Measurements from ENCODE around the gene MYL12B. TPM values are rescaled to one million over a fixed set of nuclear protein-coding genes. Genes with fewer than 3 reads are reported as not detected.
"Not testable (repeated sequence)": the region's sequence is repeated elsewhere in the genome, so short reads cannot be mapped to it uniquely, and the experiment has no call there.

MYL12B gene
- total and polyA plus RNA-seq, 12 donors, result 153 to 457 (median 198) TPM

DNA sequence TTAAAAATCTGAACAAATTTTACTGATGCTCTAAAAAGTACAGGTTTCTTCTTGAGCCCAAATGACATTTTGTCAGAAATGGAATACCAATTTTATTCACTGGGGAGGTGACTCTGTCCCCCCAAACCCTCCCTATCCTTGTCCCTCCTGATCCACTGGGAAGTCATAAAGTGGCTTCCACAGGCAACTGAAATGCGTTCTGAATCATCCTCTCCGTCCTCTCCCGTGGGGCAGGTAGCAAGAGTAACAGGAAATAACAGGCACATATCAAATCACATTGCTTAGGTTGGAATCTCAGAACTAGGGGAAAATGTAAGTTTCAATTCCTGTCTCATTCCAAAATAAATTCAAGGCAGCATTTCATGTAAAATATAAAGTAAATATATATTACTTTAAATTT is 44.5 kb downstream of the MYL12B start:
- Histone ChIP-seq H3K4me3 (no peak overlapping the region), H3K27me3 (no peaks in the 10 kb centered on the region), H3K9me3 (no peaks in the 10 kb centered on the region), H3K36me3 (no peaks in the 10 kb centered on the region), H3K4me1 (no peaks in the 10 kb centered on the region), H3K27ac (peak overlapping the region in 1 of 10 donors; percentile 27)
- TF ChIP-seq, protein P1, sequence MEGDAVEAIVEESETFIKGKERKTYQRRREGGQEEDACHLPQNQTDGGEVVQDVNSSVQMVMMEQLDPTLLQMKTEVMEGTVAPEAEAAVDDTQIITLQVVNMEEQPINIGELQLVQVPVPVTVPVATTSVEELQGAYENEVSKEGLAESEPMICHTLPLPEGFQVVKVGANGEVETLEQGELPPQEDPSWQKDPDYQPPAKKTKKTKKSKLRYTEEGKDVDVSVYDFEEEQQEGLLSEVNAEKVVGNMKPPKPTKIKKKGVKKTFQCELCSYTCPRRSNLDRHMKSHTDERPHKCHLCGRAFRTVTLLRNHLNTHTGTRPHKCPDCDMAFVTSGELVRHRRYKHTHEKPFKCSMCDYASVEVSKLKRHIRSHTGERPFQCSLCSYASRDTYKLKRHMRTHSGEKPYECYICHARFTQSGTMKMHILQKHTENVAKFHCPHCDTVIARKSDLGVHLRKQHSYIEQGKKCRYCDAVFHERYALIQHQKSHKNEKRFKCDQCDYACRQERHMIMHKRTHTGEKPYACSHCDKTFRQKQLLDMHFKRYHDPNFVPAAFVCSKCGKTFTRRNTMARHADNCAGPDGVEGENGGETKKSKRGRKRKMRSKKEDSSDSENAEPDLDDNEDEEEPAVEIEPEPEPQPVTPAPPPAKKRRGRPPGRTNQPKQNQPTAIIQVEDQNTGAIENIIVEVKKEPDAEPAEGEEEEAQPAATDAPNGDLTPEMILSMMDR (IDR thresholded peaks at IDR 0.05), result no peak
- intact Hi-C loops (cut with DNase I), result no loop called here
- WGBS, 2 donors, result 41 to 61% methylated on average over 3 of the region's 3 CpGs
- DNase-seq, result no peak
- ATAC-seq, result no peak

DNA sequence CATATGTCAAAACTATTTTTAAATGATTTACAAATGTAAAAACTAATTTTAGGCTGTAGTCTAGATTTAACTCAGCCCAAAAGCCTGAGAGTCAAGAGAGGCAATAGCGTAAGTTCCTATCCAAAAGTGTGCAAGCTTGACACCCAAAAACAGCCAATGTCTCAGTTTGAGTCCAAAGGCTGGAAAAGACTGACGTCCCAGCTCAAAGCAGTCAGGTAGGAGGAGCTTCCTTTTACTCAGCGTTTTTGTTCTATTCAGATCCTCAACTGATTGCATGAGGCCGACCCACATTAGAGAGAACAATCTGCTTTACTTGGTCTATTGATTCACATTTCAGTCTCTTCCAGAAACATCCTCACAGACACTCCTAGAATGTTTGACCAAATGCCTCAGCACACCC is 51.8 kb downstream of the MYL12B start:
- no peaks in the 10 kb centered on the region for H3K36me3 ChIP-seq
- H3K4me3 ChIP-seq, result no peak overlapping the region
- TF ChIP-seq, protein P1 (IDR thresholded peaks at IDR 0.05), result no peak
- no peak for DNase-seq
- no peaks in the 10 kb centered on the region for H3K27me3 ChIP-seq
- H3K9me3 ChIP-seq, result peaks cover 0 to 10% (median 0%) of the 10 kb centered on the region in 11 donors
- 50 to 54% methylated on average over 4 of the region's 4 CpGs for WGBS, 2 donors
- ATAC-seq, result no peak
- H3K4me1 ChIP-seq, result no peaks in the 10 kb centered on the region
- no peak overlapping the region for H3K27ac ChIP-seq
- intact Hi-C loops (cut with DNase I), result loop anchor here in 2 of 10 donors (10.0 kb wide), 2 partner anchors 61 to 101 kb away; no protein-coding TSS in a partner anchor

DNA sequence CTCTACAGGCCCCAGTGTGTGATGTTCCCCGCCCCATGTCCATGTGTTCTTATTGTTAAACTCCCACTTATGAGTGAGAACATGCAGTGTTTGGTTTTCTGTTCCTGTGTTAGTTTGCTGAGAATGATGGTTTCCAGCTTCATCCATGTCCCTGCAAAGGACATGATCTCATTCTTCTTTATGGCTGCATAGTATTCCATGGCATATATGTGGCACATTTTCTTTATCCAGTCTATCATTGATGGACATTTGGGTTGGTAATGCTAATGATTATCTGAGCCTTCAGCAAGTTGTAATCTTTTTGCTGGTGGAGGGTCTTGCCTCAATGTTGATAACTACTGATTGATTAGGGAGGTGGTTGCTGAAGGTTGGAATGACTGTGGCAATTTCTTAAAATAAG is 53.4 kb downstream of the MYL12B start:
- not testable (repeated sequence) for ATAC-seq, H3K27ac ChIP-seq, DNase-seq, H3K27me3 ChIP-seq, H3K4me3 ChIP-seq, H3K36me3 ChIP-seq, H3K9me3 ChIP-seq, H3K4me1 ChIP-seq
- WGBS, 2 donors, result 92 to 100% methylated on average over 1 of the region's 1 CpG
- intact Hi-C loops (cut with DNase I), result loop anchor here in 2 of 10 donors (10.0 kb wide), 2 partner anchors 59 to 99 kb away; no protein-coding TSS in a partner anchor

DNA sequence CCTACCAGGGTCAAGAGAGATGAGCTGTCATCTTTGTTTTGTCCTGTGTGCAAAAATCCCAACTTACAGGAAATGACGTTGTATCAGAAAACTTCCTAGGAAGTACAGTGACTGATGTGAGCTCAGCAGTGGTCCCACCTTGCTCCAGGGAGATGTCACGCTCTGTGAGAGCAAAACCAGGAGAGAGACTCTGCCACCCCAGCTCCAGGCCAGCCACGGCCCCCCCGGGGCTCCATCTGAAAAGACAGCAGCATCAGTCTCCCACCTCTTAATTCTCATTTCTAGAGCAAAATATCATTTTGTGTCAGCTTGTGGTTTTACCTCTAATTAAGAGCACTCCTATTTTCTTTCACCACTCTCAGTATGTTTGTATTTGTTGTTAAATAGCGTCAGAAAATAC is 57.5 kb downstream of the MYL12B start:
- Histone ChIP-seq H3K27me3 (peaks cover 0 to 5% (median 0%) of the 10 kb centered on the region in 7 donors), H3K4me1 (peaks cover 0 to 20% (median 0%) of the 10 kb centered on the region in 9 donors), H3K36me3 (no peaks in the 10 kb centered on the region), H3K4me3 (no peak overlapping the region), H3K9me3 (peaks cover 0 to 10% (median 0%) of the 10 kb centered on the region in 11 donors), H3K27ac (no peak overlapping the region)
- TF ChIP-seq, protein P1 (IDR thresholded peaks at IDR 0.05), result no peak
- DNase-seq (no peak), ATAC-seq (no peak)
- WGBS, 2 donors, result 75 to 77% methylated on average over 5 of the region's 5 CpGs
- intact Hi-C loops (cut with DNase I), result loop anchor here in 2 of 10 donors (10.0 kb wide), 2 partner anchors 55 to 95 kb away; no protein-coding TSS in a partner anchor

DNA sequence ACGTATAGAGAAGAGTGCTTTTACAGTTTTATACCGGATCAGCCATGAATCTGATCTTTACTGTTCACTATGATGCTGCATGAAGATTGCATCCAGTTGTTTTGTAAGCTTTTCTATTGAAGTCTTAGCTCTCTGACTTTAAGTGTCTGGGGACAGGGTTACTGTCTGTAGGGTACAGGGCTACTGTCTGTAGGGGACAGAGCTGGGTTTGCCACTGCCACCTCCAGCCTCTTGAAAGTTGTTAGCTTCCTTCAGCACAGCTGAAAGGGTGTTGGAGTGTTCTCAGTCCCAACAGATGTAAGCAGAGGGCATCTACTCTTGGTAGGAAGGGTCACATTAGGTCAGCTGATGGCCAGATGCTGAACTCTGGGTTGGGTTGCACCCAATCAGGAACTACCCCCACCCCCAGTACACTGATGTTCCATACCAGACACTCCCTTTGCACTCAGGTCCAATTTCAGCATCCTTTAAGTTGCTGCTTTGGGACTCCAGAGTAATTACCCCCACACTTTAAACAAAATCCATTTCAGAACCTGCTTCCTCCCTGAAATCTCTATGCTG is 58.0 kb downstream of the MYL12B start:
- no peak overlapping the region for H3K27ac ChIP-seq
- H3K4me3 ChIP-seq, result no peak overlapping the region
- peaks cover 0 to 21% (median 0%) of the 10 kb centered on the region in 9 donors for H3K4me1 ChIP-seq
- H3K36me3 ChIP-seq, result no peaks in the 10 kb centered on the region
- WGBS, 2 donors, result 89 to 92% methylated on average over 2 of the region's 2 CpGs
- ATAC-seq, result no peak
- H3K27me3 ChIP-seq, result peaks cover 0 to 5% (median 0%) of the 10 kb centered on the region in 7 donors
- TF ChIP-seq, protein P1 (IDR thresholded peaks at IDR 0.05), result no peak
- intact Hi-C loops (cut with DNase I), result loop anchor here in 3 of 10 donors (10.0 kb wide), 3 partner anchors 55 to 115 kb away; no protein-coding TSS in a partner anchor
- peaks cover 0 to 10% (median 0%) of the 10 kb centered on the region in 11 donors for H3K9me3 ChIP-seq
- no peak for DNase-seq

All from heart right ventricle (tissue), 16 donors.